GM12801 (cell line): Measurements from ENCODE around the gene FCER1G.

Experiments
- TF ChIP-seq, protein P1 (sequence below): IDR thresholded peaks from one replicate; pipeline ENCODE4 v1.5.1; 2011; ENCODE audit warnings: control low read depth; ENCODE audit not compliant: insufficient read length; ENCODE audit errors: extremely low read depth

The FCER1G gene

DNA sequence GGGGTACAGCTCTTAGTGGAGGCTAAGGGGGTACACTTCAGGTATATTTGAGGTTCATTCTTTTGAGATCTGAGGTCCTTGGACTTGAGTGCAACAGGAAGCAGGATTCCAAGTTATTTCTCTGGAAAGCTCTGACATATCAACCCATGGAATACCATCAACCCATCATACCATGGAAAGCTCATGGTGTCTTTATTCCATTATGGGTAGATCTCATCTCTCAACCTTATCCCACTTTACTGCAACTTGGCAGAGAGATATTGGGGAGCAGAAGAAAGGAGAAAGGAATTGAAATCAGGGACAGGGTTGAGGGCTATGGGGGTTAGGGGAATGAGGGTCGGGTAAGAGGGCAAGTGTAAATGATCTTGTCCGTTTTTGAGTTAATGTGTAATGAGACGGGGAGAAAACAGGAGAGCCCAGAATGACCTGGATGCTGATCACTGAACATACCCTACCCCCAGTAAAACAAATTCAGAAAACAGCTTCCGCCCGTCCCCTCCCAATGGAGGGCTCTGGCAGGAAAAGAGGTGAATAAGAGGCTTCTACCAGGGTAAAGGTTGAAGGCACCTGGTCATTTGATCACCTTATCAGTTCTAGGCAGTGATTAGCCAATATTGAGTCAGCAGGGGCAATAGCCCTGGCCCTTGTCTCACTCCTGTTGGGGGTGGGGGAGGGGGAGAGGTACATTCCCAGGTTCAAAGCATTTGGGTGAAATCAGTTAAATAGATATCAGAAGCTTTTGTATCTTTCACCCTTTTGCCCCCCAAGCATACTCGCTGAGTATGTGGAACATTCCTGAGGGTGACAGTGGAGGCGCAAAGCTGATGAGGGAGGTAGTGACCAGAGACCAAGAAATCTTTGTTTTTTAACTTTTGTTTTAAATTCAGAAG is 9.0 kb downstream of the FCER1G start:
- TF ChIP-seq, protein P1, sequence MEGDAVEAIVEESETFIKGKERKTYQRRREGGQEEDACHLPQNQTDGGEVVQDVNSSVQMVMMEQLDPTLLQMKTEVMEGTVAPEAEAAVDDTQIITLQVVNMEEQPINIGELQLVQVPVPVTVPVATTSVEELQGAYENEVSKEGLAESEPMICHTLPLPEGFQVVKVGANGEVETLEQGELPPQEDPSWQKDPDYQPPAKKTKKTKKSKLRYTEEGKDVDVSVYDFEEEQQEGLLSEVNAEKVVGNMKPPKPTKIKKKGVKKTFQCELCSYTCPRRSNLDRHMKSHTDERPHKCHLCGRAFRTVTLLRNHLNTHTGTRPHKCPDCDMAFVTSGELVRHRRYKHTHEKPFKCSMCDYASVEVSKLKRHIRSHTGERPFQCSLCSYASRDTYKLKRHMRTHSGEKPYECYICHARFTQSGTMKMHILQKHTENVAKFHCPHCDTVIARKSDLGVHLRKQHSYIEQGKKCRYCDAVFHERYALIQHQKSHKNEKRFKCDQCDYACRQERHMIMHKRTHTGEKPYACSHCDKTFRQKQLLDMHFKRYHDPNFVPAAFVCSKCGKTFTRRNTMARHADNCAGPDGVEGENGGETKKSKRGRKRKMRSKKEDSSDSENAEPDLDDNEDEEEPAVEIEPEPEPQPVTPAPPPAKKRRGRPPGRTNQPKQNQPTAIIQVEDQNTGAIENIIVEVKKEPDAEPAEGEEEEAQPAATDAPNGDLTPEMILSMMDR: no peak

DNA sequence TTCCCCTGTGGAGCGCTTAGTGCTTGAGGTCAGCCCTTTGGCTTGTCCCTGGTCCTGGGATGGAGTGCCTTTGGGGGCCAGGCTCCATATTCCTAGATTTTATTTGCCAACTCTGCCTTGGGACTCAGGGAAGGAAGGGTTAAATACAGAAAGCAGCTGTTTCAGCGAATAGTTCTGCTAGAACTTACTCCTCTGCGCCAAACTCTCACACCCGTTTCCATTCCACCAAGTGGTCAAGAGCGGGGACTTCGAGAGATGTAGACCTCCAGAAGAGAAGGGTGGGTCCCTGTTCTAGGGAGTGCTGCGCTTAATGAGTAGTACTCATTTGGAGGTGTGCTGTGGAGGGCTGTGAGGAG is 10.1 kb downstream of the FCER1G start:
- TF ChIP-seq, protein P1: no peak

DNA sequence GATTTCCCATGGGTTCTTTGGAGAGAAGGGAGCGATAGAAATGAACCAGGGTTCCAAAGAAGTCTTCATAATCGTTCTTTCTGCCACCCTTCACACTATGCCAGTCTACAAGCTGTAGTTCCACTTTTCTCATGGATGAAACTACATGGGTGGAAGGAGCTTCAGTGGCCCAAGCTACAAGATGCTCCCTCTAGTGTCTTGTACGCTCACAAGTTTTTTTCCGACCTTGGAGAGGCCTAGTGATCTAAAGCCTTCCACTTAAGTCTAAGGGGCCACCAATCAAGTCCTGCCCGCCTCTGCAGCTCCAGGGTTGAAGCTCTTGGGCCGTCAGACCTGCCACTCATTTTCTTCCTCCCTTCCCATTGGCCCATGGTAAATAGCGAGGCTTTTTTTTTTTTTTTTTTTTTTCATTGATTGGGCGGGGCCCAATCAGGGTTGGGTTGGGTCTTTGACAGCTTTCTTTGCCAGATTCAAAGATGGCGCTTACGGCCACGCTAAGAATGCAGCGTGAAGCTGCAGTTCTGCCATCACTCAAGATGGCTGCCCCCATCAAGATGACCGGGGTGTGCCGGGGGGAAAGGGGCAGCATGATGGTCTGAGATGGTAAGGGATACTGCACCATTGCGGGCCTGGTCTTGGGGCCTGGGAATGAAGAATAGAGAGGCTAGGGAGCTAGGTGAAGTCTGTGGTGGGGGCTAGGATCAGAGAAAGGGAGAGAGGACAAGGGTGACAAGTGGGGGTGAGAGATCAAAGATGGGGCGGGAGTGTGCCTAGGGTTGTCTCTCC is 10.6 kb downstream of the FCER1G start, which contains the start of gene TOMM40L:
TOMM40L (plus strand) TSS at position 527 of the 786 bp plus-strand sequence. CDS start 430 bp downstream, outside the sequence.
- TF ChIP-seq, protein P1: no peak

DNA sequence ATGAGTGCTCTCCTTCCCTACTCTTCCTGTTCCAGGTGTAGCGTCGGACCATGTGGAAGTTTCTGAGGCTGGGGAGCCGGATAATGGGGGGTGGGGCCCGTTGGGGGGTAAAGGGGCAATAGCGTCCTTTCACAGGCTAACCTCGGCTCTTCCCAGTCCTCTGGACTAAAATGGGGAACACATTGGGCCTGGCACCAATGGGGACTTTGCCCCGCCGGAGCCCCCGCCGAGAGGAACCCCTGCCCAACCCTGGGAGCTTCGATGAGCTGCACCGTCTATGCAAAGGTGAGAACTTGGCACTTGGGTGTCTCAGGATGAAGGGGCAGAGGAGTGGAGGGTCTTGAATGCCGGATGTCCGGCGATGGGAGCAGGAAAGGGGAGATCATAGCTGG is 11.2 kb downstream of the FCER1G start:
- TF ChIP-seq, protein P1: no peak

DNA sequence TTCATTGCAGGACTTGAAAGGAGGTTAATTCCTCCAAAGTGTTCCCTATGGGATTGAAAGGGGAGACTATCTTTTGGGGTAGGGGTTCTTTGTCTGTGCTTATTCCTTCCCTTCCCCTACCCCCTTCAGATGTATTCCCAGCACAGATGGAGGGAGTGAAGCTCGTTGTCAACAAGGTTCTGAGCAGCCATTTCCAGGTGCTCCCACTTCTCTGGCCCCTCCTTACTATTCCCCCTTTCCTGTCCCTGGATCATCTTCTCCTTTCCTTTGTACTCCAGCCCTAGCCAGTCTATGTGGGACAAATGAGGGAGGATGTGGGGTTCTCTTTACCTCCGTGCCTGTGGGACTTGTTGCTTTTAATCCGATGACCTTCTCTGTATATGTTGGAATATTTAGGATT is 11.7 kb downstream of the FCER1G start:
- TF ChIP-seq, protein P1: no peak

DNA sequence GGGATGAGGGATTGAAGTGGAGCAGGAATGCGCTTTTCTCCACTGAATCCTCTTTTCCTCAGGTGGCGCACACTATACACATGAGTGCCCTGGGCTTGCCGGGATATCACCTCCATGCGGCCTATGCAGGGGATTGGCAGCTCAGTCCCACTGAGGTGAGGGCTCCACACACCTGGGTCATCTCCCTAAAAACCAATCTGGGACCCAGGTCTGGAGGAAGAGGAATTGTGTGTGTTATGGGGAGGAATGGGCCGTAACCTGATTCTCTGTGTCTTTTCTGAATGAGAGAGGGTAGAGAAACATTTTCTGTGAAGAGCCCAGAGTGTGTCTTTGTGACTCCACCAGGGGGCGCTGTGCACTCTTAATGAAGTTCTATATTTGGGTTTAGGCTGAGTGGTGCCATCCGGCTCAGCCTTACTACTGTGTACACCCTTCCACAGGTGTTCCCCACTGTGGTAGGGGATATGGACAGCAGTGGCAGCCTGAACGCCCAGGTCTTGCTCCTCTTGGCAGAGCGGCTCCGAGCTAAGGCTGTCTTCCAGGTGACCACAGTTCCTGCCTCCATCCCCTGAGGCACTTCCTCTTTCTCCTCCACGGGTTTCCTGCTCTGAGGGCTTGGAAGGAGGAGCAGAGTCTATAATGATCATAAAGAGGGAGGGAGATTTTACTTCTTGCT is 12.2 kb downstream of the FCER1G start:
- TF ChIP-seq, protein P1: no peak

DNA sequence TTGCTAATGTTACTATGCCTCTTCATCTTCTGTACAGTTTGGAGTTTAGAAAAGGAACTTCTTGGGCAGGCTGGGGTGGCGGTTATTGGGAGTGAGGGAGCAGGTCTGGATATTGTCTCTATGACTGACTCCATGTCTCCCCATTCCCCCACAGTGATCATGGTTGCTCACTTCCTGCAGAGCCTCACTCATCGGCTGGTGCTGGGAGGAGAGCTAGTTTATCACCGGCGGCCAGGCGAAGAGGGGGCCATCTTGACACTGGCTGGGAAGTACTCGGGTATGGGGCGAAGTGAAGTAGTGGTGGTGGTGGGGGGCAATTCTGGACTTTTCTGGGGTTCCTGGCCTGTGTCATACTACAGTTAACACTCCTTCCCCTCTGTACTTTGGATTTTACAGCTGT is 12.9 kb downstream of the FCER1G start:
- TF ChIP-seq, protein P1: no peak
